Activated CD4-positive, alpha-beta T cell treated with anti-CD3 and anti-CD28 coated beads, Interleukin-2, amount 50 U/mL, for 1 hour (primary cell): ENCODE measurements around the gene NMRAL1.
A peak's percentile ranks its signal among the peaks of the same experiment; 100 is the strongest.

Experiments
- DNase-seq: peaks from one replicate; pipeline ENCODE4 v3.0.0-alpha.2; 2020

The NMRAL1 gene

GRCh38 chr16:4474192-4474961 is at the start of gene NMRAL1:
TSS of gene NMRAL1 (minus strand) at chr16:4474625. CDS start at chr16:4474132, 493 bp downstream.
- DNase-seq, result peak; percentile 76

DNA sequence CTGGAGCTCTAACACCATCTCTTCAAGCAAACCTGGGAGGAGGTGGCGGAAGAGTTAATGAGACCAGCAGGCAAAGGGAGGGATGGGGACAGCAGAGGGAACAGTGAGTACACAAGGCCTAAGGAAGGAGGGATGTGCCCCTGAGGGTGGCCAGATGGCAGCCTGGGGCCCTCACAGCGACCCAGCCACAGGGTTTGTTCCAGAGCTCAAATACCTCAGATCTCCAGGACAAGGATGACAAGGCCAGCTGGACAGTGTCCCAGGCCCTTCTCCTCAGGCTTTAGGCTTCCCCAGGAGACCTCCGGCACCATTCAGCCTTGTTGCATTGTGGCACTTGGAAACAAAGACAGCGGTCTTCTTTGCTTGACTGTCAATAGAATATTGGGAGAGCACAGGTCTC is 49.3 kb upstream of the NMRAL1 start:
- DNase-seq, result no peak

- DNase-seq, result no peak
Measured at GRCh38 chr16:4522051-4522581, 47.7 kb upstream of the NMRAL1 start.

- no peak for DNase-seq
Measured at GRCh38 chr16:4520913-4521312, 46.5 kb upstream of the NMRAL1 start.

DNA sequence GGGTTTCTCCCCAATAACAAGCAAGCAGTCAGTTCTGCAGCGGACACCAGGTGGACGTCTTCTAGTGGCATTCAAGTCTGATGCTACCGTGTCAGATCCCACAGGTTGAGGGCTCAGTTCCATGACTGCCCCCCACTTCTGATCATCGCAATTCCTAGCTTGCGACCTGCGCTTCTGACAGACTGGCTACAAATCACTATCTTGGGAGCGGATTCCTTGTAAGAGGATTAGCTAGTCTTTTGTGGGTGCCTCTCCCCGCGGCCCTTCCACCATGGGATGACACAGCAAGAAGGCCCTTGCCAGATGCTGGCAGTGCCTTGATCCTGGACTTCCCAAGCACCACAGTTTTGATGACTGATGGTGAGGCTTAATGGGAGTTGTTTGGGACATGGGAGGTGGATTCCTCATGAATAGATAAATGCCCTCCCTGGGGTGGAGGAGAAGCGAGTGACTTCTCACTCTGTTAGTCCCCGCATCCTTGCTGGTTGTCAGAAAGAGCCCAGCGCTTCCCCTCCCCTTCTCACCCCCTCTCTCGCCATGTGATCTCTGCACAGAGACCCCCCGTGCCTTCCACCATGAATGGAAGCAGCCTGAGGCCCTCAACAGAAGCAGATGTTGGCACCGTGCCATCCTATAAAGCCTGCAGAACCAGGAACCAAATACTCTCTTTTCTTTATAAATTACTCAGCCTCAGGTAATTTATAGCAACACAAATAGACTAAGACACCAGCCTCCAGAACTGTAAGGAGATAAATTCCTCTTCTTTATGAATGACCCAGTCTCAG is 45.0 kb upstream of the NMRAL1 start:
- DNase-seq, result no peak

DNA sequence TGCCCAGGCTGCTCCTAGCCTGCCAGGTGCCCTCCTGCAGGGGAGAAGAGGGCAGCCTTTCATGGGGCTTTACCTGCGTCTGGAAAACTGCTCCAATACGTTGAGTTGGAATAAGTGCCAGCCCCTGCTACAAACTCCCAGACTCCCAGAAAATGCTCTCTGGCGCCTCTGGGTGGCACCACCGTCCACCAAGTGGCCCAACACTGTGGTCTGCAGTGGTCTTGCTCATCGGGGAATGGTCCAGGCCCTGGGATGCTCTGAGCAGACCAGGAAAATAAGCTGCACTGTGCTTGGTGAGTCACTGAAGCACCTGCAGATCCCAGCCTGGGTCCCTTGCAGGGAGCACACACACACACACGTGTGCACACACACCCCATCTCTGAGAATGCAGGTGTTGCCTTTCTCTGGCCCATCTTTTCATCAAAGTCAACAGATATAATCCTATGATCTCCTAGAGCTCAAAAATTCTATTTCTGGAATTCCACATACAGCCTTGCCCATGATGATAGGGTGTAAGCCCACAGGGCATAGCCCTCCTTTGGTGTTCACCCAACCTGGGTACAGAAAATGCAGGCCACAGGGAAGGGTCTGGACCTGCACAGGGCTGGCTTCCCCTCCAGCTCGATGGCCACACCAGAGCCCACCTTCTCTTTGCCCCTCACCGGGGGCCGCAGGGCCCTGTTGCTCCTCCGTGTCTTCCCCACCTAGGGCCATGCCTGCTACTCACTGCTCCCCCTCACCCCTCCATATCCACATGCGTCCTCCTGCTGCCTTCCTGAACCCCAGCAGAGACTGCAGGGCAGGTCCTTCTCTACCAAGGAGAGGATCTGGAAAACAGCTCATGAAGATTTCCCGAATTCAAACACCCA is 43.6 kb upstream of the NMRAL1 start:
- DNase-seq, result no peak

GRCh38 chr16:4515611-4516233 is 41.3 kb upstream of the NMRAL1 start:
- no peak for DNase-seq

GRCh38 chr16:4514606-4515005 is 40.2 kb upstream of the NMRAL1 start:
- DNase-seq, result no peak

- no peak for DNase-seq
Measured at GRCh38 chr16:4513881-4514280, 39.5 kb upstream of the NMRAL1 start.

- DNase-seq, result no peak
Measured at GRCh38 chr16:4513086-4513860, 38.8 kb upstream of the NMRAL1 start.

DNA sequence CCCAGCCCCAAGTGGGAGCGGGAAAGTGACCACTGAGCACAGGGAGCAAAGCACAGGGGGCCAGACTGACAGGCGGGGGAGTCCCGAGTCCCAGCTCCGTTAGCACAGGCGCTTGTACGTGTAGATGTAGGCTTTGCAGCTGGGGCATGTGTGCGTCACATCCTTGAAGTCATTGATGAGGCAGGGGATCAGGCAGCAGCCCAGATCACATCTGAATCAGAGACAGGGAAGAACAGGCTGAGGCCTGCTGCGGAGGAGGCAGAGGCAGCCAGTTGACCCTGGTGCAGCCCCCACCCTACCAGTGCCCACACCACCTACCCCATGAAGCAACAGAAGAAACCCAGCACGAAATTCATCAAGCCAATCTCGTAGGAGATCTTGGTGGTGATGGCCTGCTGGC is 38.0 kb upstream of the NMRAL1 start:
- DNase-seq, result no peak

DNA sequence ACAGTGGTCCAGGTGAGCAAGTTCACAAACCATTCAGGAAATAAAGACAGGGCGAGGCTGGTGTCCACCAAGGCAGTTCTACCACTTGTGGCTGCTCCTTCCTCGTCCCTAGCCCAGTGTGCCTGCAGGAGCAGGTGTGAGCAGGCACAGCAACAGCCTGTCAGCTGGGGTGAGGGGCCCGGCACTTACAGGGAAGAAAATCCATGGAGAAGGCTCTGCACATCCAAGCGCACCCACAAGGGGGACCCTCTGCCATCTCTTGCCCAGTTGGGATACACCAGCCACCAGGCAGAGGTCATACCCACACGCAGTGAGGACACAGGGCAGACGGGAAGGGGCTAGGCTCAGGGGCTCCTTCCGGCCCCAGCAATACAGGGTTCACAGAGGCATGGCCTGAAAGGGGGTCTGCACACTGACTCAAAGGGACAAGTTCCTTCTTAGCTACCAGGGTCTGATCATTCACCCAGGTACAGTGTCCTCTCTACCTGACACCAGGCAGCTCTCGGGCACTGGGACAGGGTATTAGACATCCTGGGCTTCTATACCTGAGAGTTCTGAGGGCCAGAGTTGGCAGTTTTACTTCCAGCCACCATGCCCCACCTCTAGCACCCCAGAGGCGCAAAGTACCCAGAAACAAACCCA is 37.1 kb upstream of the NMRAL1 start:
- no peak for DNase-seq

GRCh38 chr16:4510747-4511426 is 36.5 kb upstream of the NMRAL1 start:
- no peak for DNase-seq

DNA sequence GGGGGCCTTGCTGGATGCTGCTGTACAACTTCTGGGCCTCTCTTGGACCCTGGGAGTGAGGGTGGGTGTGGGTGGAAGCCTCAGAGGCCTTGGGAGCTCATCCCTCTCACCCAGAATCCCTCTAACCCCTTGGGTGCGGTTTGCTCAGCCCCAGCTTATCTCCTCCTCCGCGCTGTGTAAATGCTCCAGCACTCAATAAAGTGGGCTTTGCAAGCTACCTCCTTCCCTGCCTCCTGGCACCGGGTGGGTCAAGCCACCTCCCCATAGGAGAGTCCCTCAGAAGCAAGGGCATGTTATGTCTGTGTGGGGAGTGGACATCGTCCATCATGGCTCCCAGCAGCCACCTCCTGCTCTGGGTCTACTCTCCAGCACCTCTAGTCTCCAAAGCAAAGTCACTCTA is 35.7 kb upstream of the NMRAL1 start:
- DNase-seq, result no peak

DNA sequence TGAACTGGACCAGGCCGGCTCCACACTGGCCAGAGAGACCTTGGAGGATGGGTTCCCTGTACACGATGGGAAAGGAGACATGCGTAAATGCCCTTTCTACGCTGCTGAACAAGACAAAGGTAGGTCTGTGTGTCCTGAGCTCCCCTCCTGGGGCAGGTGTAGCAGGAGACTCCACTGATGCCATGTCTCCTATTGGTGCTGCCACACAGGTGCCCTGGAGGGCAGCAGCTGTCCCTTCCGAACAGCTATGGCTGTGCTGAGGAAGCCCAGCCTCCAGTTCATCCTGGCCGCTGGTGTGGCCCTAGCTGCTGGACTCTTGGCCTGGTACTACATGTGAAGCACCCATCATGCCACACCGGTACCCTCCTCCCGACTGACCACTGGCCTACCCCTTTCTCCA is 35.0 kb upstream of the NMRAL1 start:
- DNase-seq, result no peak

DNA sequence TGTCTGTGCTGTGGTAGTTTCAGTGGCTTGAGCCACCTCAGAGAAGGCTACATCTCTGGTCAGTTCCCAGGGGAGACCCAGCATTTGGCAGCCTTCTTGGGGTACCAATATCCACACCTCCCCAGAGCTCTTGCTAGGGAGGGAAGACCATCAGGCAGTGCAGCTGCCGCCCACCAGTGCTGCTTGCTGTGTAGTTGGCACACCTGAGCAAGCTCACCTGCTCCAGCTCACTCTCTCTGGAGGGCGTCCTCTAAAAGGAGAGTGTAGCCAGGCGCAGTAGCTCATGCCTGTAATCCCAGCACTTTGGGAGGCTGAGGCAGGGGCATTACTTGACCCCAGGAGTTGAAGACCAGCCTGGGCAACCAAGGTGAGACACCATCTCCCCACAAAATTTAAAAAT is 34.4 kb upstream of the NMRAL1 start:
- no peak for DNase-seq

DNA sequence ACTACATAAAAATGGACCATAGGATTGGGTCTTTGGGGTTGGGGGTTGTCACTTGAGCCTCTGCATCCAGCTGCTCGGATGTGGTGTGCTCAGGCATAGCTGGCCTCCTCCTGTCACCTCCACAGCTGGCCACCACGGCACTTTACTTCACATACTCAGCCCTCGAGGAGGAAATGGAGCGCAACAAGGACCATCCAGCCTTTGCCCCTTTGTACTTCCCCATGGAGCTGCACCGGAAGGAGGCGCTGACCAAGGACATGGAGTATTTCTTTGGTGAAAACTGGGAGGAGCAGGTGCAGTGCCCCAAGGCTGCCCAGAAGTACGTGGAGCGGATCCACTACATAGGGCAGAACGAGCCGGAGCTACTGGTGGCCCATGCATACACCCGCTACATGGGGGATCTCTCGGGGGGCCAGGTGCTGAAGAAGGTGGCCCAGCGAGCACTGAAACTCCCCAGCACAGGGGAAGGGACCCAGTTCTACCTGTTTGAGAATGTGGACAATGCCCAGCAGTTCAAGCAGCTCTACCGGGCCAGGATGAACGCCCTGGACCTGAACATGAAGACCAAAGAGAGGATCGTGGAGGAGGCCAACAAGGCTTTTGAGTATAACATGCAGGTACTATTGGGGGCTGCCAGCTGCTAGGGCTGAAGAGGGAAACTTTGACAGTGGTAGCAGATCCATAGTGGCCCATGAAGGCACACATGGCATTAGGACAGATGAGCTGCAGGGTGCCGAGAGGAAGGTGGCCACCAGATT is 33.3 kb upstream of the NMRAL1 start:
- DNase-seq, result no peak

DNA sequence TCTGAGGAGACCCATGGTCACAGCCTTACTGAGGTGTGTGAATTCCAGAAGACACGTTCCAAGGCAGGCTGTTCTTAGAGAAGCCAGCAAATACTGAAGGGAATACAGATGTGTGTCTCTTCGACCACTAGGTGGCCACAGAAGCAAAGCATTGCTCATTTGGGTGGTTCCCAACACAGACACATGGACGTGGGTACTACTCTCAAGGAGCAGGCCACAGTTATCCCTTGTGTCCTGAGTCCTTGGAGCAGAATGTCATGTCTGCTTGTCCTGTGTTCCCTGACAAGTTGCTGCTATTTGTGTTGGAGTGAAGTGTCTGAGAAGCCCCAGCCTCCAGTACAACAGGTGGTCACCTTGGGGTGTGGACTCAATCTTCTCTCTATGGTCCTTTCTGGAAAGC is 32.0 kb upstream of the NMRAL1 start:
- DNase-seq, result peak; percentile 52

GRCh38 chr16:4505356-4506147 is 31.1 kb upstream of the NMRAL1 start:
- peak; percentile 76 for DNase-seq
